NCI-H2029 (cell line): ENCODE data around the gene HS1BP3.

Experiments used
- DNase-seq: peaks from one replicate; lab custom pipeline; 2025; lab: John Stamatoyannopoulos, UW

HS1BP3 gene

DNA sequence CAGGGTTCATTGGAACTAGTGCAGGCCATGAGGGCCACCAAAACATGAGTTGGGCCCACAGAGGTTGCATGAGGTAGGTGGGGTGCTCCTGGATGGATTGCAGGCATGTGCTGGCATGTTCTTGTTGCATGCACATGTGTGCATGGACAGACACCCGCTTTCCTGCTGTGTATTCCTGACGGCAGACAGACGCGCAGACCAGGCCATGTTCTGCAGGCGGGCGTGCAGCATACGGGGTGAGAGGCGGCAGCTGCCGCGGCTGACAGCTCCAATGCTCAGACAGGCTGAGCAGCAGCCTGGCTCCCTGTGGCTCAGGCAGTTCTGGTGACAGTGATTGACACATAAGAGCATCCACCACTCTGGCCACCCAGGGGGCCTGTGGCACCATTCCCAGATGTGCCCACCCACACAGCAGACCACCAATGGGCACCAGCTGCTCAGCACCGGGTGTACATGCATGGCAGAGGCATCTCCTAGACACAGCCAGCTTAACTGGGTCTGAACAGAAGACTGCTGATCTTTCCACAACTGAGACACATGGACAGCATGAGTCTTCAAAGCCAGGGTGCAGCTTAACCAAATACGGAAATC lies 21.2 kb downstream of the HS1BP3 start:
- no peak for DNase-seq

DNA sequence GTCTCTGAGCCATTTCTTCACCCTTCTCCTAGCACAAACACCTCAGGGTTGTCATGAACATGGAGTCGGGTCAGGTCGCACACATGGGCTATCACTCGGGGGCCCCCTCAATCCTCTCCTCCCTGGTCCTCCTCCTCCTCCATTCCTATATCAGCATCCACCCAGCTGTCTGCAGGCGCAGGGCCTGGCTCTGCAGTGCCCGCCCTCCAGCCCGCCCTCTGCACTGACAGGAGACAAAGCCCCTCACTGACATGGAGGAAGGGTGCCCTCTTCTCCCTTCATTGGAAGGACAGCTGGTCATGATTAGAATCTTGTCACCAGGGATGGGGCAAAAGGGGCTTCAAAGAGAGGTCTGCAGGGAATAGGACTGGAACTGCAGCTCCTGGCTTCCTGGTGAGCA lies 21.7 kb downstream of the HS1BP3 start:
- DNase-seq = no peak

DNA sequence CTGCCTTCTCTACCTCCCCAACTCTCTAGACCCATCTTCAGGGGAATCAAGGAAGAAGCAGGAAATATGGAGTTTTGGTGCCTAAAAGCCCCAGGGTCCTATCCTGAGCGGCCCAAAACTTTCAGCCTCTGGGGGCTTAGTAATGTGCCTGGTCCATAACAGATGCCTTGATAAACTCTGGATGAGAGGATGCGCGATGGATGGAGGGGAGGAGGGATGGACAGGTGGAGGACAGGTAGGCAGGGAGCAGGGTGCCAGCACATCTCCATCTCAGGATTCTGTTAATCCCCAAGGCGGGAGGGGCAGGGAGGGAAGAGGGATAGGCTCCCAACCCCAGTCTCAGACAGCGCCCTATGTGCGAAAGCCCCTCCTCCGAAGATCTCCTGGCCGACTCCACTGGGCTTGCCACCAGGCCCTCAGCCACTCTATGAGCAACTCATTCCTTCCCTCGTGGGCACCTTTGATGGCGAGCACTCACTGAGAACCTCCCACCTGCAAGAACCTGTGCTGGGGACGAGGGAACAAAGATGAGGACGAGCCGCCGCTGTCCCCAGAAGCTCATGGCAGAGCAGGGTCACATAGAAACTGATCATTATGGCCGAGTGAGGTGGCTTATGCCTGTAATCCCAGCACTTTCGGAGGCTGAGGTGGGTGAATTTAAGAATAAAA lies 23.1 kb downstream of the HS1BP3 start:
- no peak for DNase-seq

DNA sequence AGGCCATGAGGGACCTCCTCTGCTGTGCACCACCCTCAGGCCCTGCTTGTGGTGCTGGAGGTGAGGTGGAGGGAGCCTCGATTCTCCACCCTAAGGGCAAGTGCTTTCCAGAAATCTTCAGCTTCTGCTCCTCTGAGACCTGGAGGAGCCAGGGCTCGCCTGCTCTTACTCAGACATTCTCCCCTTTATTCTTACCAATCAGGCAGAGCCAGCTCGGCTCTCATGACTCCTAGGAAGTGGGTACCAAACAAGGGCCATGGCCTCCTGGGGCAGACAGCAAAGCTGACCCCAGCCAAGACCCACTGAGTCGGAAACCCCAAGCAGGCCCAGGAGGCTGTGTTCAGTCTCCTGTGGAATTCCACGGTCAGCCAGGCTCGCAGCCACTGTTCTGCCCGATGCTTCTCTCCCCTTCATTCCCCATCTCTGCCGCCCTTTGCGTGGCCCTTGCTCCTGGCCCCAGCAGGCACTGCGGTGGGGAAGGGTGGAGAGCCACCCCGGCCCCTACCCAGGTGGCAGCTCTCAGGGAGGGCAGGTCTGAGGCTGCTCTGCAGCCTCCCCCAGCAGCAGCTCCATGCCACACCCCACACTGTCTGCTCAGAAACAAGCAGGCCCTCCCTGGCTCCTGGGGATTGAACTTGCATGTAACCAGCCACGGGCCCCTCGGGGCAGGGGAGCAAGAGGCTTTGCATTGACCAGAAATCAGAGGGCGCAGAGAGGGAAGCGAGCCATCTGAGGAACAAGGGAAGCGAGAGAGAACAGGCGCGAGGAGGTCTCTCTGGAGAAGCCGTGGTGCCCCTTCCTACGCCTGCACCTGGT lies 24.0 kb downstream of the HS1BP3 start:
- no peak for DNase-seq

DNA sequence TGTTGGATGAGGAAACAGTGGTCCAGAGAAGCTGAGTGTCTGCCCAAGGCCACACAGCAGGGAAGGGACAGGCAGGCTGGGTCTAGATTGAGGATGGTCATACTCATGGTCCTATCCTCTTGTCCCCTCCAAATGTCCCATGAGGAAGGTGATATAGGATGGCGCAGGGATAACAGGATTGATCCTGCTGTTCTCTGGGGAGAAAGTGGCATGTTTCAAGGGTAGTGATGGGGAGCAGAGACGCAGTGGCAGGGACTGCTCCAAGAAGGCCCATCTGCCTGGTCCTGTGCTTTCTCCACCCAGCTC lies 24.6 kb downstream of the HS1BP3 start:
- no peak for DNase-seq

DNA sequence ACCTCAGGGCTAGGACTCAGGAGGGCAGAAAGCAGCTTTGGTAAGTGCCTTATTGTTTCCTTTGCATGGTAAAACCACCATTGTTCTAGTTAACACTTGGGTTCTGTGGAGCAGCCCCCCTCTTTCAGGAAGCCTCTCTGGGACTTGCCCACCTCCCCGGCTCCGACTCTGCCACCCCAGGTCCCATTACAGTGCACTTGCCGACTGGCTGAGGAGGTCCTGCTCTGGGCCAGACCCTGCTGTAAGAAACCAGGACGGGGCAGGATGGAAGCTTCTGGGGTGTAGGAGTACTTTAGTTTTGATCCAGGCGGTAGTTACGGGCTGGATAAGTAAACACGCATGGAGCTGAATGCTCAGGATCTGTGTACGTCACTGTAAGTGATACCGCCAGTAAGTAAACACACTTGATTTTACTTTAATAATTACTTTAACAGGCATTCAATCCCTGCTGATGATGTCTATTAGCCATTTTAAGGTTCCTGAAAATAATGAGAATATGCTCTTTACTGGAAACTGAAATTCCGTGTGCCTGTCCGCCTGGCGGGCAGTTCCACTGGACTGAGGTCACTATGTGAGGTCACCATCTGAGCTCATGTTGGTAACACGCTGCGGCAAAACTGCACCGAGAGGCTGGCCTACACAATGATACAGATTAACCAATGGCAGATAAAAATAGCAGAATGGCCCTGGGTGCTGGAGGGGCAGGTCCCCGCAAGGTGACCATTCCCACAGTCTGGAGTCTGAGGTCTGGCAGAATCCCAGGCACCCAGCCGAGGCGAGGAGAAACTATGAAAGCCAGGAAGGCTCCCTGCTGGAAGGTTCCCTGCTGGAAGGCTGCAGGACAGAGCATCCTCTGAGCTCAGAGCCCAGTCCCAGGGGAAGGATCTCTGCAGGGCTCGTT lies 25.2 kb downstream of the HS1BP3 start:
- DNase-seq = peak; percentile 32

DNA sequence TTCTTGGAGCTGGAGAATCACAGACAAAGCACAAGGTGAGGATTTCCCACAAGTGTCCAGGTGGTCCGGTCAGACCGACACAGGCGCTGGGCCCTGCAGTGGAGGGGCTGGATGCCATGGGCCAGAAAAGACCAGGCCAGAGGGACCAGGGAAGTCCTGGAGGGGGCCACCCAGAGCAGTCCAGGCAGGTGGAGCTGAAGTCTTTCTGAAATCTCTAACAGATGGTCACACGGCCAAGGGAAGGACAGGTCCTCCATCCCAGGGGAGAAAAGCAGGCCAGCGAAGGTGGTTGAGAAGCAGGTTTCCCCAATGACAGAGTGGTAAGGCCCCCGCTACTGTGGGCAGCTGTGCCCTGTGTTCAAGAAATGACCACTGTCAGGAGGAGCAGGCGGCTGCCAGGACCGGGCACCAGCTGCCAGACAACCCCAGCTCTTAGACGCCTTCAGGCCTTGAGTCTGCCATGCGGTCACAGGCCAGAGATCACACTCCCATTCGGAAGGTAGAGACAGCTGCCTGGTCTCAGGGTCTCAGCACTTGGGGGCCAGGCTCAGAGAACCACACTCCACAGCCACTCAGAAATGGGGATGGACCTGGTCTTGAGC lies 25.9 kb downstream of the HS1BP3 start:
- DNase-seq = no peak

DNA sequence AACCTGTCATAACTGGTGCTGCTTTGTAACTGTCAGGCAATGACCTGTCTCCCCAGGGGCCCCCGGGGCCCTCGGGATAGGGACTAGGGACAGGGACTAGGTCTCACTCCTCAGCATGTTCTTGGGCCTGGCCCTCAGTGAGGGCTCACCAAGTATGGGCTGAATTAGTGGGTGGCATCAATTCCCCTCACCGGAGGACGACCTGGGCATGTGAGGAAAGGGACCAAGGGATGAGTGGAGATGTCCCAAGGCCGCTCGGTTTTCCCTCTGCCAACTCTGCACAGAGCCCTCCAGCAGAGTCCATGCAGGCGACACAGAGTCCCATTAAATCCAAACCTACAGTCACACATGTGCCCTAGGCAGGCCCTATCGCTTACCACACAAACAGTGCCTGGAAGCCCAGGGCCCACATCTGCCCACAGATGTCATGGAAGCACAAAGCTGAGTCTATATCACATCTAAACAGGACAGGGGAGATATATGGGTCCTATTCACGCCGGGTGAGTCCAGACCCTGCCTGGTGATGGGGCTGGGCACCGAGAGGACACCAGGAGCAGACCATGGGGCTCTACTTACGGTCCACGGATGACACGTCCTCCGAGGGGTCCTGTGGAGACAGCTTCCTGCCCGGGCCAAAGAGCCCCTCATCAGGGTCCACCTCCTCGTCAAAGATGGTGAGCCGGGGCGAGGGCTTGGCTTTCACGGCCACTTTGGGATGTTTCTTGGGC lies 26.6 kb downstream of the HS1BP3 start:
- DNase-seq = no peak

DNA sequence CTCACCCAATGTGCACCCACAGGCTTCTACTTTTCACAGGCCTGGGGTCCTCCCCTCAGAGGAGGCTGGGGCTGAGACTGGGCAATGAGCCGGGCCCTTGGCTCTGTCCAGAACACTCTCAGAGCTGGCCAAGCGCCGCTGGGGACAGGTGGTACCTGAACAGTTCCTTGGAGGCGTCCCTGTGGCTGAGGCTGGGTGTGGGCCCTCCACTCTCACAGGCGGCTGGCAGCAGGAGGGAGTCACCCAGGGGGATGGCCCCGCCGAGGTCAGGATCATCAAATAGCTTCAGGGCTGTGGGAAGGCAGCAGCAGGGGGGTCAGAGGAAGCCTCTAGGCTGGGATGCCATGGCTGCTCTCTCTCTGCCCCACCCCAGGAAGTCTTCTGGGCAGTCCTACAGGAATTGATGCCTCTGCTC lies 27.1 kb downstream of the HS1BP3 start:
- DNase-seq = no peak

DNA sequence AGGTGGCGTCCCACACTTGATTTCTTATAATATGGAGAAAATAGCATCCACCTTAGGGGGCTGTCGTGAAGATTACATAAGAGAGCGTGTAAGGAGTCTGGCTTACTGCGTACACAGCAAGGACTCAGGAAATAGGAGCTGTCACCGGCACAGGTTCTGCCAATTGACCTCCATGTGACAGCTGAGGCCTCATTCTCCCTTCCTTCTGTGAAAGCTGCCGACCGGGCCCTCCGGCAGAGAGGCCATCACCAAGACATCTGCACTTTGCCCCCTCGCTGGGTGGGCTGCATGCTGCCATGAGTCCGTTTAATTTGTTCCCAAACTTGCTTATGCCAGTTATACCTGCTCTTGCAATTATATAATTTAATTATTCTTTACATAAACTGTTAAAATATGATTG lies 27.7 kb downstream of the HS1BP3 start:
- DNase-seq = no peak

DNA sequence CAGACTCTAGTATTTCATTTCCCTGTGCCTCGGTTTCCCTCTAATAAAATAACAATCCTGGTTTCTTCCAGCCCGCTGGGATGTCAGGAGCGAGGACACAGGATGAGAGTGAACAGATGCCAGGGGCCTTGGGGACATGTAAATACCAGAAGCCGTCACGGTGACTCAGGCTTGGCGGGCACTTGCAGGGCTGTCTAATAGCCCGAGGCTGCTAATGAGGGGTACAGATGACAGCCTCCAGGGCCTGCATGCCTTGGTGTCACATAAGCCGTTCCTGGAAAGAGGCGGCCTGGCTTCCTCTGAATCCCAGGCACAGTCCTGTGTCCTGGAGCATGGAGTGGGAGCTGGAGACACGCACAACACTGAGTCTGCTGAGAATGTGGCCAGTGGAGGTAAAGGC lies 28.2 kb downstream of the HS1BP3 start:
- no peak for DNase-seq

DNA sequence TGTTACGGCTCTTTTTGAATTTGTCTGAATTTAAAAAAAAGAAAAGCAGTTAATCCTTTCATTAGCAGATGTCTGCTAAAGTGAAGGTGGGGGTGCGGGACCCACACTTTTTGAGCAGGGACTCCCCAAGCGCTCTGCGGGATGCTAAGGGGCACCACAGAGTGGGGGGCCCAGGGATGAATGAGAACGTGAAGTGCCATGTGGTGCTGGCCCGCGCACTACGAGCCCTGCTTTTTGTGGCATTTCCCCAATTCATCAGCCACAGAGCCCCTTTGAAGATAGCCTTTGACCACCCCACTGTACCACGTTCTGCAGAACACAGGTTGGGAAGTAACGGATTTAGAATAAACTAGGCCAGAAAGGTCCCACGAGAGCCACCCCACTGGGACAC lies 28.6 kb downstream of the HS1BP3 start:
- no peak for DNase-seq

DNA sequence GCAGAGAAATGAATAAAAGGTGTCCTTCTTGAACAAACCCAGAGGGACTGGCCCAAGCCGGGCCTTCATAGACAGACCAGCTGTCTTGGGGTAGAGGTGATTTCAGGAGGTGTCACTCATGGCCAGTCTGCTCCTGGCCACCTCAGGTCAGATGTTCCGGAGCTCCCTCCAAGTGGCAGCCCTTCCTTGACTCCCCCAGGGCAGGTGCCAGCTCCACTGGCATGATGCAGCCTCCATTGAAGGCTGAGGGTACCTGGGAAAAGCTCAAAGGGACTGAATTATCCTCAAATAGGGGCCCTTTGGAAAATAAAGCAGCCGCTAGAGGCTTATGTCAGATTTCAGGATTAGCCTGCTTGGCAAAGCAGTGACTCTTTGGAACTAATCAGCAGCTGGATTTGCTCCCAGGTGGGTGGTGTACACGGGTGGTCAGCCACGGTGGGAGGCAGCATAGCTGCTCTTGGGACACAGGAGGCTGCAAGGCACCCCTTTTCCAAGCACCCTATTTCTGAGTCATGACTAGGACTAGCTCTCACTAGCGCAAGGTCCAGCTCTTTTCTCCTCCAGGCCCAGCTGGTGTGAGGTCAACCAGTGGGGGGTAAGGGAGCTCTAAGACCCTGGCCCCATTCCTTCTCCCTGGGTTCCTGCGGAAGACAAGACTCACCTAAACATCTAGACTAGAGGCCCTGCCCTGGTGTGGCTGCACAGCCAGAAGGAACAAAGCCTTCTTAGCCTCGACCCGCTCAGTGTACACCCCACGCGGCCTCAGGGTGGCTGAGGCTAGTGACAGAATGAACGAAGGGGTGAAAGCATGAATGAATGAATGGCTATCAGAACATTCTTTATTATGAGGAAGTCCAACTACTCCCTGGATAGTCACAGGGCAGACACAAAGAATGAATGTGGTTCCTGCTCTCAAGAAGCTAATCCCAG lies 29.3 kb downstream of the HS1BP3 start:
- no peak for DNase-seq

DNA sequence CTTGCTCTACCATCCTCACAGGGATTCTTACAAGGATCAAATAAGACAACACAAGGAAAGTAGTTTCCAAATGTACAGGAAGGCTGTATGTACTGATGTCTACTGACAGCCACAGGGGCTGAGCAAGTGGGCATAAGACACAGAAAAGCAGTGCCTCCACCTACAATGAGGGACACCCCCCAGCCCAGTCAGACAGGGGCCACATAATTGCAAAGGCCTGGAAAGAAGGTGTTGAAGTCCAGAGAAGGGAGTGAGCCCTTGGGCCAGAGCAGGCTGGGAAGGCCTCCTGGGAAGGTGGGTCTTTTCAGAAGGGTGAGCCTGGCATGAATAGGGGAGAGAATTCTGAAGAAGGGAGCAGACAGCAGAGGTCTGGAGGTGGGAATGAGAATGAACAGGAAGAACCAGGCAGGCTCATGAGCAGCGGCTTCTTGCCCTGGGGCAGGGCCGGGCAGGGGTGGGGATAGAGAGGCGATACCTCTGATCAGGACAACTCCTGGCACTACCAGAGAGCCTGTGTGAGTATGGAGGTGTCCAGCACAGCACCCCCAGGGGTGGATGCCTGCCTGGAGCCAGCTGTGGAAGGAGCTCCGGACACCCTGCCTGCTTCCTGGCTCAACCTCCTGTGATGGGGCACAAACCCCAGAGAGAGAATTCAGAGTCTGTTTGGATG lies 30.1 kb downstream of the HS1BP3 start:
- DNase-seq = no peak

DNA sequence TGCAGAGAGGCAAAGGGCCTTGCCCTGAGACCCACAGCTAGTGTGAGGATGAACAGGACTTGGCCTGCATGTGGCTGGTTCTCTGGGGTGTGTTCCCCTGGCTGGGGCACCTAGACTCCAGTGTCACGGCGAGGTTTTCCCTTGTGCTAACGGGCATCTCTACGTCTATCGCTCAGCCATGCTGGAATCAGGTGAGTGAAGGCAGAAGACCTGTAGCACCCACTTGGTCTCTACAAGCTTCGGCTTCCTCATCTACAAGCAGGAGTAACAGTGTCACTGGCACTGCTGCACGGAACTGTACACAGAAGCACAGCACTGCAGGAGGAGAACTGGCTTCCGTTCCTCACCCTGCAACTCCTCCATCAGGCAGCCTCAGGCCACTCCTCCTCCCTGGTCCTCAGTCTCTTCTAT lies 30.6 kb downstream of the HS1BP3 start:
- no peak for DNase-seq

DNA sequence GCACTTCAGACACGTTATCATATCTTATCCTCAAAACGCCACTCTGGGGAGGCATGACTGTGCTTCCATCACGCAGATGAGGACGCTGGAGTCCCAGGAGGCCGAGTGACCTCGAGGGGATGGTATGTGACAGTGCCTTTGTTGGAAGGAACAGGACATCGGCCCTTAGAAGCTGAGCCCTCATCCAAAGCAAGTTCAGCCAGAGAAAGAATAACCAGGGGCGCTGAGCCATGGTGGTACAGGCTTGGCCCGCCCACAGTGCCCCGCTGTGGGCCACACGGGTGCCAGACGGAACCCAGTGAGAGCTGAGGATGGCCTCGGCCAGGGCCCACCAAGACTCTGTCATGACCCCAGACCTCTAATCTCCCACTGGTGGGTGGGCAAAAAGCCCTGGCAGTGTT lies 31.3 kb downstream of the HS1BP3 start:
- DNase-seq = no peak

DNA sequence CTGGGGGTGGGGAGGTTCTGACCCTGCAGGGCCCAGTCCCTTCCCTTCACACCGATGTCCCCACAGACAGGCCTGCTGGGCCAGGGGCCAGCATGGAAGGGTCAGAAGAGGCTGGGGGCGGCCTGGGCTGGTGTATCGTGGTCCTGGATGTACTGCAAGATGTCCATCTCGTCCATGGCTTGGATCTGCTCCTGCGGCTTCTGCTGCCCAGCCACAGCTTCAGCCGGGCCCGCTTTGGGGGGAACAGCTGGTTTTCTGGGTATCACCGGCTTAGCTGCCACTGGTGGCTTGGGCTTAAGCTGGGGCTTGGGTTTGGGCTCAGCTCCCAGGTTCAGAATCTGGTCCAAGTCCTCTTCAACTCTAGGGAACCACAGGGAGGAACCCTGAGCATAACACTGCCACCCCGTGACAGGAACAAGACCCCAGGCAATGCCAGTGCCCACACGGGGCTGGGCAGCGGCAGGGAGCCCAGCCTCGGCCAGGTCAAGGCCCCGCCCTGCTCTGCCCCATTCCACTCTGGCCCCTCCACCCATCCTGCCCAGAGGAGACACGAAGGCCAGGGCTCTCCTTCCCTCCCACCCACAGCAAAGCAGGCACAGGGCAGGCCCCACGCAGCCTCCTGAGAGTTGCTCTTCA lies 31.9 kb downstream of the HS1BP3 start:
- DNase-seq = no peak

DNA sequence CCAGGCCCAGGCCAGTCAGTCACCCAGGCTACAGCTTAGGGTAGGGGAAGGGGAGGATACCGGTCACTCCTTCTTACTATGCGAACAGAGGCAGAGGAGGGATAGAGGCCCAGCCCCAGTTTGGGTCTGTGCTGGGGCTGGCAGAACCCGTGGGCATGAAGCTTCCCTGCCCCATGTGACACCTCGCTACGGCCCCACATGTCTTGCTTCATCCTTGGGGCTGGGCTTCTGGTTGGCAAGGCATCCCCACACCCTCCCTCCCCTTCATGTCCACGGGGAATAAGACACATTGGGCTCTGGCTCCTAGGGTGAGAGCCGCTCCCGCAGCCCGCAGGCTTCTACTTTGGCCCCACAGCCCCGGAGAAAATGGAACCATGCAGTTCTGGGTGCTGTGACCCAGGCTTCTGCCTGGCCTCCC lies 32.4 kb downstream of the HS1BP3 start:
- DNase-seq = no peak

DNA sequence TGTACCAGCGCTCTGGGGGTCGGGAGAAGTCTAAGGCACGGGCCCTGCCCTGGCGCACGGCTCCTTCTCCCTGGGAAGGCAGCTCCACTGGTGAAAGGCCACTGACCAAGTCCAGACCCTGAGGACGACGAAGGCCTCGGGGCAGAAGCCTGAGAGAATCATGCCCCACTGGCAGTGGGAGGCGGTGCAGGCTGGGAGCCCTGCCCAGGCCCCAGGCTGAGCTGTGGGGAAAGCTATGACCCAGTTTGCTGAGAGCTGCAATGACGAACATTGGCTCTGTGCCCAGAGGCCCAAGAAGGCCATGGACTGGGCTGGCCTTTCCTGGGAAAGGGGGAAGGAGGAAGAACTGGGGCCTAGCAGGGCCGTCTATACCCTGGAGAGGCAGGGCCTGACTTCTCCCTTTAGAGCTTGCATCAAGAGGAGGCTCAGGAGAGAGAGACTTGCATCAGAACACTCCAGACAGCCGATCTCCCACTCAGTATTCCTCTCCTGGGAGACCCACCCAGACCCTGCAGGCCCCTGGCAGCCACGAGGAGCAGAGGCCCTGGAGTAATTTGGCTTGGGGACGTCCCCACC lies 32.9 kb downstream of the HS1BP3 start:
- DNase-seq = peak; percentile 86
